BE2C (cell line): ENCODE results near the gene HPS1.

Source experiments
- DNase-seq: peaks from one replicate; pipeline ENCODE4 v3.0.0-alpha.2; 2020
- H3K27me3 ChIP-seq: fragments of 250-450 bp; sonication (Bioruptor Pico); 2 replicates; pipeline ENCODE4 v1.5.1; 2020; ENCODE audit warnings: mild to moderate bottlenecking
- H3K36me3 ChIP-seq: fragments of 250-450 bp; sonication (Bioruptor Pico); 2 replicates; pipeline ENCODE4 v1.5.1; 2020; ENCODE audit warnings: mild to moderate bottlenecking
- H3K4me1 ChIP-seq: fragments of 250-450 bp; sonication (Bioruptor Pico); 2 replicates; pipeline ENCODE4 v1.5.1; 2020
- H3K4me3 ChIP-seq: 2 replicates; pipeline ENCODE4 v1.5.1; 2011; ENCODE audit warnings: low read depth, low read length
- H3K9me3 ChIP-seq: fragments of 250-450 bp; sonication (Bioruptor Pico); 2 replicates; pipeline ENCODE4 v1.5.1; 2020
- TF ChIP-seq, protein P1 (sequence below): IDR thresholded peaks from 2 replicates; pipeline ENCODE4 v1.5.1; 2012; ENCODE audit warnings: mild to moderate bottlenecking, low read depth, low read length

The HPS1 gene

GRCh38 chr10:98477861-98478260 is 31.1 kb upstream of the HPS1 start:
- Histone ChIP-seq H3K4me3 (no peak overlapping the region), H3K4me1 (no peaks in the 10 kb centered on the region), H3K36me3 (no peaks in the 10 kb centered on the region), H3K27me3 (no peaks in the 10 kb centered on the region), H3K9me3 (no peaks in the 10 kb centered on the region)
- DNase-seq: no peak
- TF ChIP-seq, protein P1, sequence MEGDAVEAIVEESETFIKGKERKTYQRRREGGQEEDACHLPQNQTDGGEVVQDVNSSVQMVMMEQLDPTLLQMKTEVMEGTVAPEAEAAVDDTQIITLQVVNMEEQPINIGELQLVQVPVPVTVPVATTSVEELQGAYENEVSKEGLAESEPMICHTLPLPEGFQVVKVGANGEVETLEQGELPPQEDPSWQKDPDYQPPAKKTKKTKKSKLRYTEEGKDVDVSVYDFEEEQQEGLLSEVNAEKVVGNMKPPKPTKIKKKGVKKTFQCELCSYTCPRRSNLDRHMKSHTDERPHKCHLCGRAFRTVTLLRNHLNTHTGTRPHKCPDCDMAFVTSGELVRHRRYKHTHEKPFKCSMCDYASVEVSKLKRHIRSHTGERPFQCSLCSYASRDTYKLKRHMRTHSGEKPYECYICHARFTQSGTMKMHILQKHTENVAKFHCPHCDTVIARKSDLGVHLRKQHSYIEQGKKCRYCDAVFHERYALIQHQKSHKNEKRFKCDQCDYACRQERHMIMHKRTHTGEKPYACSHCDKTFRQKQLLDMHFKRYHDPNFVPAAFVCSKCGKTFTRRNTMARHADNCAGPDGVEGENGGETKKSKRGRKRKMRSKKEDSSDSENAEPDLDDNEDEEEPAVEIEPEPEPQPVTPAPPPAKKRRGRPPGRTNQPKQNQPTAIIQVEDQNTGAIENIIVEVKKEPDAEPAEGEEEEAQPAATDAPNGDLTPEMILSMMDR: no peak

DNA sequence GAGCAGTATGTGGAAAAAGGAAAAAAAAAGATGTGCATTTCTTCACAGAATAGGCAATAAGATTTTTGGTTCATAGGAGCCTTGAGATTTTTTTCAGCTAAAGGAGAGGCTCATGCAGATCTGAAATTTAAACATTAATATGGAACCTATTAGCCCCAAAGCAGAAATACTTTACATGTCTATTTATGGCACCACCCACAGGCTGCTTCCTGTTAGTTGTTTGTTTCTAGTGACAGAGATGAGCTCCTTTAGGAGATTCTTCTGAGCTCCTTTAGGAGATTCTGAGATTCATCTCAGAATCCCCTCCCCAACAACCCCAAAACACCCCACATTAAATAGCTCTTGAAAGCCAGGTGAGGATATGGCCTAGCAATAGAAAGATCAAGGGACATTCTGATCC is 27.9 kb upstream of the HPS1 start:
- Histone ChIP-seq H3K4me3 (no peak overlapping the region), H3K27me3 (peaks cover 12% of the 10 kb centered on the region), H3K4me1 (no peaks in the 10 kb centered on the region), H3K36me3 (no peaks in the 10 kb centered on the region), H3K9me3 (no peaks in the 10 kb centered on the region)
- no peak for DNase-seq
- TF ChIP-seq, protein P1: no peak

GRCh38 chr10:98472196-98472595 is 25.5 kb upstream of the HPS1 start:
- Histone ChIP-seq H3K36me3 (no peaks in the 10 kb centered on the region), H3K4me1 (no peaks in the 10 kb centered on the region), H3K27me3 (peaks cover 37% of the 10 kb centered on the region), H3K9me3 (no peaks in the 10 kb centered on the region), H3K4me3 (no peak overlapping the region)
- DNase-seq: no peak
- TF ChIP-seq, protein P1: no peak

DNA sequence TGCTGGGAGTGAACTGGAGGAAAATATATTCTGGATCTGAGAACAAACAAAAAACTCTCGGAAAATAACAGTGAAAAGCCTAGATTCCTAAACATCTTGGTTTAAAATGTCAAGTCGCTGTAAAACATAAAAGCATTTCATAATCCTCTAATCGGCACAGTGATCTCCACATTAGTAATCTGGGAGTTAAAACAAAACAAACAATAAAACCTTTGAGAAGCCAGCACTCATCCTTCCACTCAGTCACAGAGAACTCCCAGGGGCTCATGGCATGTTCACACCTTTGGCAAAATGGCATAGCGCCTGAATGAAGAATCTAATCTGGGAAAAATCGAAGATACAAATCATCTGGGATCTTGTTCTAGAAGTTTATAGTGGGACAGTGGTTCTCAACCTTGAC is 24.1 kb upstream of the HPS1 start:
- peaks cover 43% of the 10 kb centered on the region for H3K27me3 ChIP-seq
- DNase-seq: no peak
- H3K9me3 ChIP-seq: no peaks in the 10 kb centered on the region
- H3K36me3 ChIP-seq: no peaks in the 10 kb centered on the region
- no peak overlapping the region for H3K4me3 ChIP-seq
- TF ChIP-seq, protein P1: no peak
- no peaks in the 10 kb centered on the region for H3K4me1 ChIP-seq

GRCh38 chr10:98469001-98469931 is 22.5 kb upstream of the HPS1 start:
- no peak overlapping the region for H3K4me3 ChIP-seq
- no peaks in the 10 kb centered on the region for H3K9me3 ChIP-seq
- no peak for DNase-seq
- no peaks in the 10 kb centered on the region for H3K4me1 ChIP-seq
- TF ChIP-seq, protein P1: no peak
- peaks cover 59% of the 10 kb centered on the region for H3K27me3 ChIP-seq
- H3K36me3 ChIP-seq: no peaks in the 10 kb centered on the region
